ENCODE results near the gene CNST. TPM values are rescaled to one million over a fixed set of nuclear protein-coding genes. Genes with fewer than 3 reads are reported as not detected.

Gene CNST
- total RNA-seq, 8 experiments from 2014 or later = 11.6 to 56.4 (median 28.5) TPM

Other genes starting within 250 kb of the CNST start
- 10 to 100 TPM in 7 of 8 experiments, 1 to 10 TPM in 1; 8.8 to 39.7 (median 29.1) TPM for gene SMYD3, start 59.2 kb upstream of the CNST start, total RNA-seq
- gene TFB2M, start 195 bp upstream of the CNST start, total RNA-seq = 10 to 100 TPM; 12.0 to 25.5 (median 18.3) TPM
- 10 to 100 TPM; 13.9 to 60.5 (median 49.2) TPM for gene SCCPDH, start 158.0 kb downstream of the CNST start, total RNA-seq